Trophoblast cell (in vitro differentiated cells and primary cell): ENCODE data around the gene DMBT1.

ENCODE experiments used
- DNase-seq, 2 donors: peaks; one replicate each; pipeline ENCODE4 v3.0.0-alpha.2; 2016
- H2AFZ ChIP-seq: 2 replicates; pipeline ENCODE4 v1.6.1; 2013; ENCODE audit warnings: low read length, moderate library complexity, mild to moderate bottlenecking; ENCODE audit not compliant: insufficient read depth, poor library complexity
- H2AK5ac ChIP-seq: 2 replicates; pipeline ENCODE4 v1.6.1; 2013; ENCODE audit warnings: mild to moderate bottlenecking, low read length
- H2BK120ac ChIP-seq: 2 replicates; pipeline ENCODE4 v1.6.1; 2013; ENCODE audit warnings: low read length, mild to moderate bottlenecking, moderate library complexity; ENCODE audit not compliant: insufficient read depth, poor library complexity
- H2BK12ac ChIP-seq: 2 replicates; pipeline ENCODE4 v1.6.1; 2013; ENCODE audit warnings: mild to moderate bottlenecking, low read length, moderate library complexity
- H2BK5ac ChIP-seq: 2 replicates; pipeline ENCODE4 v1.6.1; 2013; ENCODE audit warnings: low read length, low read depth, moderate library complexity, mild to moderate bottlenecking; ENCODE audit not compliant: poor library complexity
- H3K14ac ChIP-seq: 2 replicates; pipeline ENCODE4 v1.6.1; 2013; ENCODE audit warnings: mild to moderate bottlenecking, low read length
- H3K18ac ChIP-seq: 2 replicates; pipeline ENCODE4 v1.6.1; 2013; ENCODE audit warnings: mild to moderate bottlenecking, low read length
- H3K23ac ChIP-seq: 2 replicates; pipeline ENCODE4 v1.6.1; 2013; ENCODE audit warnings: low read length
- H3K27ac ChIP-seq: 2 replicates; pipeline ENCODE4 v1.5.1; 2013; ENCODE audit warnings: low read depth, mild to moderate bottlenecking, inconsistent platforms, low read length, moderate library complexity
- H3K27me3 ChIP-seq: 2 replicates; pipeline ENCODE4 v1.6.1; 2013; ENCODE audit warnings: inconsistent platforms, mild to moderate bottlenecking, low read length, moderate library complexity; ENCODE audit not compliant: insufficient read depth
- H3K36me3 ChIP-seq, 2 experiments: 1 replicate in 1 of 2; 2 replicates in 1 of 2; pipeline ENCODE4 v1.6.1; 2013; ENCODE audit warnings: low read length in 2 of 2, mild to moderate bottlenecking in 2 of 2, moderate library complexity in 1 of 2; ENCODE audit not compliant: insufficient read depth in 2 of 2, control insufficient read depth in 1 of 2
- H3K4ac ChIP-seq: 2 replicates; pipeline ENCODE4 v1.6.1; 2013; ENCODE audit warnings: low read depth, mild to moderate bottlenecking, low read length, moderate library complexity
- H3K4me1 ChIP-seq, 2 experiments: 1 replicate in 1 of 2; 2 replicates in 1 of 2; pipeline ENCODE4 v1.6.1; 2013; ENCODE audit warnings: low read length in 2 of 2, mild to moderate bottlenecking in 2 of 2, moderate library complexity in 1 of 2; ENCODE audit not compliant: insufficient read depth in 2 of 2, control insufficient read depth in 1 of 2
- H3K4me2 ChIP-seq: 2 replicates; pipeline ENCODE4 v1.6.1; 2013; ENCODE audit warnings: inconsistent platforms, mild to moderate bottlenecking, low read length, moderate library complexity
- H3K4me3 ChIP-seq: 2 replicates; pipeline ENCODE4 v1.5.1; 2013; ENCODE audit warnings: mild to moderate bottlenecking, low read depth, low read length, inconsistent platforms
- H3K79me1 ChIP-seq: one replicate; pipeline ENCODE4 v1.6.1; 2013; ENCODE audit warnings: low read length
- H3K79me2 ChIP-seq: 2 replicates; pipeline ENCODE4 v1.6.1; 2013; ENCODE audit warnings: low read length, mild to moderate bottlenecking; ENCODE audit not compliant: control insufficient read depth, insufficient read depth, poor library complexity
- H3K9ac ChIP-seq: 2 replicates; pipeline ENCODE4 v1.6.1; 2013; ENCODE audit warnings: mild to moderate bottlenecking, low read length
- H3K9me3 ChIP-seq: 2 replicates; pipeline ENCODE4 v1.6.1; 2013; ENCODE audit warnings: low read depth, mild to moderate bottlenecking, control low read depth, inconsistent platforms, low read length; ENCODE audit not compliant: insufficient read depth
- H4K12ac ChIP-seq: 2 replicates; pipeline ENCODE4 v1.6.1; 2013; ENCODE audit warnings: low read depth, mild to moderate bottlenecking, low read length, moderate library complexity
- H4K8ac ChIP-seq: 2 replicates; pipeline ENCODE4 v1.6.1; 2013; ENCODE audit warnings: low read depth, mild to moderate bottlenecking, low read length, moderate library complexity
- H4K91ac ChIP-seq: one replicate; pipeline ENCODE4 v1.6.1; 2013; ENCODE audit warnings: low read depth, mild to moderate bottlenecking, low read length, moderate library complexity
- whole genome bisulfite sequencing: extraction: QIAGEN DNeasy Blood & Tissue Kit; methylation state at CpG from one replicate; pipeline ENCODE4 v1.1.7; 2013; ENCODE audit warnings: missing lambda C conversion rate; ENCODE audit not compliant: insufficient read length, insufficient coverage; ENCODE audit errors: extremely low coverage; 5-methylcytosine and 5-hydroxymethylcytosine counted together

Gene DMBT1

GRCh38 chr10:122546242-122546641 lies 14.3 kb upstream of the DMBT1 start:
- H3K4ac ChIP-seq, result no peak overlapping the region
- no peaks in the 10 kb centered on the region for H3K79me2 ChIP-seq
- H3K23ac ChIP-seq, result no peak overlapping the region
- H4K12ac ChIP-seq, result no peak overlapping the region
- no peak overlapping the region for H2AK5ac ChIP-seq
- H2BK5ac ChIP-seq, result no peak overlapping the region
- H3K9ac ChIP-seq, result no peak overlapping the region
- H3K4me3 ChIP-seq, result no peak overlapping the region
- no peak overlapping the region for H2BK12ac ChIP-seq
- no peak overlapping the region for H3K4me2 ChIP-seq
- H3K27ac ChIP-seq, result no peak overlapping the region
- H2BK120ac ChIP-seq, result no peak overlapping the region
- H3K14ac ChIP-seq, result no peak overlapping the region
- no peak overlapping the region for H4K8ac ChIP-seq
- H3K18ac ChIP-seq, result no peak overlapping the region
- no peak overlapping the region for H4K91ac ChIP-seq
- H3K9me3 ChIP-seq, result peaks cover 6% of the 10 kb centered on the region
- DNase-seq, result no peak
- no peaks in the 10 kb centered on the region for H3K27me3 ChIP-seq
- H2AFZ ChIP-seq, result no peak overlapping the region
- no CpG with 5 or more reads among the region's 8 CpGs for WGBS
- H3K4me1 ChIP-seq, result peaks cover 0 to under 1% of the 10 kb centered on the region in 2 experiments
- H3K36me3 ChIP-seq, result no peaks in the 10 kb centered on the region
- no peaks in the 10 kb centered on the region for H3K79me1 ChIP-seq

GRCh38 chr10:122548407-122549085 lies 12.0 kb upstream of the DMBT1 start:
- Histone ChIP-seq H3K4me3 (no peak overlapping the region), H2BK12ac (no peak overlapping the region), H3K27me3 (no peaks in the 10 kb centered on the region), H2AK5ac (no peak overlapping the region), H3K14ac (no peak overlapping the region), H2AFZ (no peak overlapping the region), H3K4ac (no peak overlapping the region), H3K79me1 (no peaks in the 10 kb centered on the region), H3K36me3 (no peaks in the 10 kb centered on the region), H3K18ac (no peak overlapping the region), H3K9me3 (peaks cover 7% of the 10 kb centered on the region), H2BK120ac (no peak overlapping the region), H3K4me2 (no peak overlapping the region), H4K8ac (no peak overlapping the region), H3K79me2 (no peaks in the 10 kb centered on the region), H3K9ac (no peak overlapping the region), H3K23ac (no peak overlapping the region), H4K91ac (no peak overlapping the region), H2BK5ac (no peak overlapping the region), H3K27ac (no peak overlapping the region), H4K12ac (no peak overlapping the region), H3K4me1 (peaks cover 0 to 2% of the 10 kb centered on the region in 2 experiments)
- no CpG with 5 or more reads among the region's 11 CpGs for WGBS
- no peak for DNase-seq

GRCh38 chr10:122549636-122550035 lies 10.9 kb upstream of the DMBT1 start:
- Histone ChIP-seq H3K4me2 (no peak overlapping the region), H3K14ac (no peak overlapping the region), H4K12ac (no peak overlapping the region), H3K23ac (no peak overlapping the region), H2AFZ (no peak overlapping the region), H3K9ac (no peak overlapping the region), H3K79me1 (no peaks in the 10 kb centered on the region), H3K4ac (no peak overlapping the region), H3K4me3 (no peak overlapping the region), H3K27me3 (no peaks in the 10 kb centered on the region), H2BK12ac (no peak overlapping the region), H3K4me1 (peaks cover 0 to 2% of the 10 kb centered on the region in 2 experiments), H3K18ac (no peak overlapping the region), H4K8ac (no peak overlapping the region), H3K36me3 (no peaks in the 10 kb centered on the region), H3K27ac (no peak overlapping the region), H3K9me3 (peaks cover 5% of the 10 kb centered on the region), H2BK5ac (no peak overlapping the region), H3K79me2 (no peaks in the 10 kb centered on the region), H4K91ac (no peak overlapping the region), H2BK120ac (no peak overlapping the region), H2AK5ac (no peak overlapping the region)
- no peak for DNase-seq
- no CpG with 5 or more reads among the region's 2 CpGs for WGBS

- Histone ChIP-seq H3K23ac (no peak overlapping the region), H2AFZ (no peak overlapping the region), H3K79me1 (no peaks in the 10 kb centered on the region), H3K18ac (no peak overlapping the region), H2BK12ac (no peak overlapping the region), H4K8ac (no peak overlapping the region), H4K91ac (no peak overlapping the region), H3K4ac (no peak overlapping the region), H3K27ac (no peak overlapping the region), H3K4me1 (peaks cover 0 to 2% of the 10 kb centered on the region in 2 experiments), H3K4me3 (peak overlapping the region; percentile 41), H4K12ac (no peak overlapping the region), H3K36me3 (no peaks in the 10 kb centered on the region), H3K9me3 (peaks cover 5% of the 10 kb centered on the region), H3K9ac (no peak overlapping the region), H2AK5ac (no peak overlapping the region), H3K27me3 (no peaks in the 10 kb centered on the region), H3K14ac (no peak overlapping the region), H3K79me2 (no peaks in the 10 kb centered on the region), H3K4me2 (no peak overlapping the region), H2BK120ac (no peak overlapping the region), H2BK5ac (no peak overlapping the region)
- no CpG with 5 or more reads among the region's 9 CpGs for WGBS
- no peak for DNase-seq
These were observed 10.1 kb upstream of the DMBT1 start for GRCh38 chr10:122550427-122550826.
